Measurements from ENCODE around the gene KDM5B.
"Not testable (repeated sequence)": the region's sequence is repeated elsewhere in the genome, so short reads cannot be mapped to it uniquely, and the experiment has no call there.

The KDM5B gene

DNA sequence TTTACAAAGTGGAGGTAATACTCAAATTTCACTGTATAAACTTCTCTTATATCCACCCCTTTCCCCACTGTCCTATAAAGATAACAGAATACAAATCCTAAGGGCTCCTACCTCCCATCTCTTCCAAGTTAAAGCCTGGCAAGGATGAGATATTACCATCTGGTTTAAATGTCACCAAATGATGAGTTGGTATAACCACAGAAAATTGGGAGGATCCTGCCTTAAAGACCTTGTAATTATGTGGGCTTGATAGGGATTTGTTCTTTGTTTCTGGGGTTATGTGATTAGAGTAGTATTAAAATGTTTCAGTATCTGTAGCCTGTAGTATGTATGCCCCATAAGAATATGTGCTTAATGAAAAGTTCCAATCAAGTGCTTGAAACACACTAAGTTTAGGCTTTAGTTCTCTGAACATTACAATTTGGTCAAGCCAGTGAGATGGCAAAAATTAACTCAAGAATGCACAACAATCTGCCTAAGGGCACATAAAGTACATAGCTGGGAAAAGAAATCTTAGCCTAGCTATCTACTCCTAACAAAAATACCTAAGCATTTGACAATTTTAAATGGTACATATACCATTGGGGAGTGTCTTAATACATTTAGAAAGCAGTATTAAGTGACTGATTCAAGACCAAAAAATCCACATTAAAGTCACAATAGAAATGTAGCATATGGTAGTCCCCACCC, 14.0 kb downstream of the KDM5B start:
- DNase-seq (ENCODE audit: low read depth in 2 of 3, low spot score in 2 of 3), result no peak

DNA sequence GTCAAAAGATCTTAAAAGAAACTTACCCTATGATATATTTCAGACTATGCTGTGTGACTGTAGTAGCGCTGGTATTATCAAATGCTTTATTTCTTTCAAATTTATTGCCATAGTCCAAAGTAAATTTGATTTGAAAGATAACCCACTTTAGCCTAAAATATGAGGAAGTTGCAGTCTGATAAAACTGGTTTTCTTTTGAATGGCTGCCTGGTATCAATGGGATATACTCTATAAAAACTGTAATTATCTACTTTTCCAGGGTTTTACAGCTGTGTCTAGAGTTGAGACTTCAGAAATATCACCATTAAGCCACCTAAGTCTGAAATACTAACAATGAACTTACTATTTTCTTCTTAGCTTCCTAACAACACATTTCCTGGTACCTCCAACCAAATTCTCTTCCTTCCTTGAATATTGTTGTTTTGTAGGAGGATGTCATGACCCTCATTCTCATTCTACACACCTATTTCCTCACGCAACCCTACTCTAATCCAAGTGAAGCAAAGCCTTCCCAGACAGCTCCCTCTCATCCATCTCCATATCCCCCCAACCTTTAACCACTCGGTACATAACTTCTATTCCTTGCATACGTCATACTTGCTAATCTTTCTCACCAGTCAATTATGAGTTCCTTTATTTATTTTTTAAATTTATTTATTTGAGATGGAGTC, 17.0 kb downstream of the KDM5B start:
- no peak for DNase-seq (ENCODE audit: low read depth in 2 of 3, low spot score in 2 of 3)

GRCh38 chr1:202788800-202789199, 19.4 kb downstream of the KDM5B start:
- DNase-seq (ENCODE audit: low read depth in 2 of 3, low spot score in 2 of 3), result no peak

DNA sequence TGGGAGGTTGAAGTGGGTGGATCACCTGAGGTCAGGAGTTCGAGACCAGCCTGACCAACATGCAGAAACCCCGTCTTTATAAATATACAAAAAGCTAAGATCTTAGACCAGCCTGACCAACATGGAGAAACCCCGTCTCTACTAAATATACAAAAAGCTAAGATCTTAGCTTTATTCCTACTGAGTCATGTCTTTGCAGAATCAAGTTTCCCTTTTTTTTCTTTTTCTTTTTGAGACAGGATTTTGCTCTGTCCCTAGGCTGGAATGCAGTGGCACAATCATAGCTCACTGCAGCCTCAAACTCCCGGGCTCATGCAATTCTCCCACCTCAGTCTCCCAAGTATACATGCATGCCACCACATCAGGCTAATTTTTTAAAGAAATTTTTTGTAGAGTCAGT, 21.4 kb downstream of the KDM5B start:
- DNase-seq (ENCODE audit: low read depth in 2 of 3, low spot score in 2 of 3), result no peak

- DNase-seq (ENCODE audit: low read depth in 2 of 3, low spot score in 2 of 3), result no peak
Observed at GRCh38 chr1:202781180-202781579, 27.0 kb downstream of the KDM5B start.

GRCh38 chr1:202770135-202770534, 38.1 kb downstream of the KDM5B start:
- no peak for DNase-seq (ENCODE audit: low read depth in 2 of 3, low spot score in 2 of 3)

- no peak for DNase-seq (ENCODE audit: low read depth in 2 of 3, low spot score in 2 of 3)
Observed at GRCh38 chr1:202765721-202766120, 42.5 kb downstream of the KDM5B start.

DNA sequence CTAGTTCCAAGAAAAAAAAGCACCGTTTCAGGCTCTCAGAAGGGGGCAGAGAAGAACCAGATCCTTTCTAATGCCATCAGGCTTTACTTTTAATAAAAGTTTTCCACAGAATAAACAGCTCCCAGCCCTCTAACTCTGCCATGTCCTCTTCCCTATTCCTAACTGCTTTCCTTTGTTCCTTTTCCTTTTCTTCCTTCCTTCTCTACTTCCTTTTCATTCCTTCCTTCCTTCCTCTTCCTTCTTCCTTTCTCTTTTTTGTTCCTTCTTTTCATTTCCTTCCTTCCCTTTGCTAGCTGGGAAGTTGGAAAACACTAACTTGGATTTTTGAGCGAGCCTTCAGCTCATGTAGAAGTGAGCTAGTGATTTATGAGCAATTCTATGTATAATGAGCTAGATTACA, 46.2 kb downstream of the KDM5B start:
- no peak for DNase-seq (ENCODE audit: low read depth in 2 of 3, low spot score in 2 of 3)

DNA sequence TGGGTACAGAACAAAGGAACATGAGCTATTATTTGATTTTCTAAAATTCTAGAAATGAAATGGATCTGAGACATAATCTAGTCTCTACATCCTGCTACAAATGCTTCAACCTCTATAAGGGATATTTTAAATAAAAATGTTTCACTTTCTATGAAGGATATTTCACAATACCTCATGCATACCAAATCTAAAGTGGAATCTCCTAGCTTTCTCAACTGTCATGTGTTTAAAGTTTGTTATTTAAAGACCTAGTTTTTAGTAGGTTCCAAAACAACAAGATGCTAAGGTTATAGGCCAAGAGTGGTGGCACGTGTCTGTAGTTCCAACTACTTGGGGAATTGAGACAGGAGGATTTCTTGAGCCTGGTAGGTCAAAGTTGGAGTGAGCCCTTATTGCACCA, 47.6 kb downstream of the KDM5B start:
- DNase-seq (ENCODE audit: low read depth in 2 of 3, low spot score in 2 of 3), result no peak

GRCh38 chr1:202756391-202756790, 51.8 kb downstream of the KDM5B start:
- DNase-seq (ENCODE audit: low read depth in 2 of 3, low spot score in 2 of 3), result no peak

DNA sequence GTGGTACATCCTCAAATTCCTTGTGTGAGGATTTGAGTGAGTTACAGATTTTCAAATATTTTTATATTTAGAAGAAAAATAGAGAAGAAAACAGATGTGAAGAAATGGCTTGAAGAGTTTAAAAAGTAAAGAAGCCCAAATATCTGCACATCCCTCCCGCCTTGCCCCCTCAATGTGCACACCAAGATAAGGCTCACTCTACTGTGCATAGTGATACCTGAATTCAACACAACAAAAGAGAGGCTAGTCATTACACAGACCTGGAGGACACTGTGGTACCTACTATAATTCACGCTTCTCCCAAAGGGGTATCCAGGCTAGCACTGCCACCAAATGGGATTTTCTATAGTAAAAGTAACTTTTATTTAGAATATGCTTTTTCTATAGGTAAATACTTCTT, 53.9 kb downstream of the KDM5B start:
- no peak for DNase-seq (ENCODE audit: low read depth in 2 of 3, low spot score in 2 of 3)

- no peak for DNase-seq (ENCODE audit: low read depth in 2 of 3, low spot score in 2 of 3)
Observed at GRCh38 chr1:202752774-202753173, 55.4 kb downstream of the KDM5B start.

- DNase-seq (ENCODE audit: low read depth in 2 of 3, low spot score in 2 of 3), result no peak
Observed at GRCh38 chr1:202750761-202751160, 57.5 kb downstream of the KDM5B start.

- no peak for DNase-seq (ENCODE audit: low read depth in 2 of 3, low spot score in 2 of 3)
Observed at GRCh38 chr1:202750024-202750423, 58.2 kb downstream of the KDM5B start.

DNA sequence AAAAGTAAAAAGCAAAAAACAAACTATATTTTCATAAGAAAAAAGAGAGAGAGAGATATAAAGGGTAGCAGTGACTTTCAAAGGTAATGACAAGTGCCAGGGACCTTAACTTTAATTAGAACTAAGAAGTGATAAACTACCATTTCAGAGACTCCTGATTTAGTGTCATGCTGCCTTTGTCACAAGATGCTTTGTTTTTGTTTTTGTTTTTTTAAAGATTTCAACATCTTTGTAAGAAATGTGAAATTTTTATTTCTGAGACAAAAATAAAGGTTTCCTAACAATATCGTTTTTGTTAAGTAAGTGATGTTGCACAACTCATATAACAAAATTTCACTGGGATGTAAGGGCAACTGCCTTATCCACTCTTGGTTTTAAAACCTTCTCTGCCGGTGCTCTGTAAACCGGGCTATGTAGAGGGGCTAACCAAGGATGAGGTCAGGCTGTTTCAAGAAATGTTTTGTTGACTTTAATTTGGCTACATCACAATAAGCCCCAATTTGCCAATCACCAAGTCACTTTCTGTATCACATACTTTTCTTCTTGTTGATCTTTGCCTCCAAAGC, 62.8 kb downstream of the KDM5B start:
- DNase-seq (ENCODE audit: low read depth in 2 of 3, low spot score in 2 of 3), result no peak

GRCh38 chr1:202744770-202745169, 63.5 kb downstream of the KDM5B start:
- not testable (repeated sequence) for DNase-seq (ENCODE audit: low read depth in 2 of 3, low spot score in 2 of 3)

DNA sequence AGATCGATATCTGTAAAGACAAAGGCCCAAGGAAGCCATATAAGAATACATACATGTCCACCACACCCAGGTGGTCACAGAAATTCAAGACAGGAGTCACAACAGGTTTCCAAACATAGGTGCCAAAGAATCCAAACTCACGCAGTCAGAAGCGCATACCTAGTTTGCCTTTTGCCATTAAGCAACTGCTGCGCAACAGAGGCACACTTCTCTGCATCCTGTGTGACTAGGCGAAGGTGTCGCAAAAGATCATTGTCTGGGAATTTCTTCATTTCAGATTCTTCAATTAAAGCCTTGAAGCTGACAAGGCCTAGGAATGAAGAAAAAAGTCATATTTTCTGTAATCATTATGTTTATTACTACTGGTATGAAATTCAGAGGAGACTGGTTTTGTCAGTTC, 65.7 kb downstream of the KDM5B start:
- no peak for DNase-seq (ENCODE audit: low read depth in 2 of 3, low spot score in 2 of 3)

GRCh38 chr1:202733251-202733650, 75.0 kb downstream of the KDM5B start:
- DNase-seq (ENCODE audit: low read depth in 2 of 3, low spot score in 2 of 3), result no peak

GRCh38 chr1:202728951-202729350, 79.3 kb downstream of the KDM5B start:
- DNase-seq (ENCODE audit: low read depth in 2 of 3, low spot score in 2 of 3), result no peak

DNA sequence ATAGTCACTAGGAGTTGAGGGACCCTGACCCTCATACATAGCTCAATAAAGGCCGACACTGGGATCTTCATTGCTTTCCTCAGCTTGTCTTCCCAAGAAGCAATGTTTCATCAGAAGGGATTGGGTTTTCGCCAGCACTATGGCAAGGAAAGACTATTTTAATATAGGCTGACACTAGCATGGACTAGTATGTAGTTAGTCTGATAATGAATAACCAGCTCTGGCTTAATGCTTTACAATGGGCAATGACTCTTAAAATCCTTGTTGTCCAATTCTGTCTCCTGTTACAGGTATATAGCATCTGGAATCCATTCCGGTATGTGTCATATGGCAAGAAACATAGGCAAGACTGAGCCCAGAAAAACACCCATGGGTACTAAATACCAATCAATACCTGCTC, 82.7 kb downstream of the KDM5B start:
- no peak for DNase-seq (ENCODE audit: low read depth in 2 of 3, low spot score in 2 of 3)

GRCh38 chr1:202723708-202724107, 84.5 kb downstream of the KDM5B start:
- DNase-seq (ENCODE audit: low read depth in 2 of 3, low spot score in 2 of 3), result no peak

GRCh38 chr1:202723046-202723445, 85.2 kb downstream of the KDM5B start:
- not testable (repeated sequence) for DNase-seq (ENCODE audit: low read depth in 2 of 3, low spot score in 2 of 3)

DNA sequence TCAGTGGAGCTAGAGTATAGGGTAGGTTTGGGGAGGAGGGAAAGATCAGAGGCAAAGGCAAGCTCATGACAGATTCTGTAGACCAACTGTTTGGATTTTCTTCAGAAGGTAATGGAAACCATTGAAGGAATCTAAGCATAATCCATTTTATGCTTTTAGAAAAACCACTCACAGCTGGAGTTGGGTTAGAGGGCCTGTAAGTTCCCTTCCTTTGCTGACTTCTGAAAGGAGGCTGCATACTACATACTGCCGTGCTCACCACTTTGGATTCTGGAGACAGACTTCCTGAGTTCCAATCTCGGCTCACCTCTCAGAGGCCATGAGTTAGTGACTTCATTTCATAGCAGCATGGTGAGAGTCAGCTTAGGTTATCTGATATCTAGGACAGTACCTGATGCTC, 91.6 kb downstream of the KDM5B start:
- DNase-seq (ENCODE audit: low read depth in 2 of 3, low spot score in 2 of 3), result no peak

All from activated CD8-positive, alpha-beta memory T cell treated with anti-CD3 and anti-CD28 coated beads for 48 hours (primary cell).